GM12864 (cell line): ENCODE measurements around the gene ATL1.

Experiments
- DNase-seq: peaks from one replicate; pipeline ENCODE4 v3.0.0-alpha.2; 2011; ENCODE audit warnings: low read depth
- H3K4me3 ChIP-seq: 2 replicates; pipeline ENCODE4 v1.5.1; 2011; ENCODE audit warnings: mild to moderate bottlenecking, low read depth, low read length, control low read depth
- TF ChIP-seq, protein P1 (sequence below): IDR thresholded peaks from 2 replicates; pipeline ENCODE4 v1.5.1; 2011; ENCODE audit warnings: low read depth, mild to moderate bottlenecking, moderate library complexity, low read length, control low read depth, inconsistent platforms; ENCODE audit errors: missing control alignments

Gene ATL1

GRCh38 chr14:50607181-50607580 is 47.2 kb downstream of the ATL1 start:
- TF ChIP-seq, protein P1, sequence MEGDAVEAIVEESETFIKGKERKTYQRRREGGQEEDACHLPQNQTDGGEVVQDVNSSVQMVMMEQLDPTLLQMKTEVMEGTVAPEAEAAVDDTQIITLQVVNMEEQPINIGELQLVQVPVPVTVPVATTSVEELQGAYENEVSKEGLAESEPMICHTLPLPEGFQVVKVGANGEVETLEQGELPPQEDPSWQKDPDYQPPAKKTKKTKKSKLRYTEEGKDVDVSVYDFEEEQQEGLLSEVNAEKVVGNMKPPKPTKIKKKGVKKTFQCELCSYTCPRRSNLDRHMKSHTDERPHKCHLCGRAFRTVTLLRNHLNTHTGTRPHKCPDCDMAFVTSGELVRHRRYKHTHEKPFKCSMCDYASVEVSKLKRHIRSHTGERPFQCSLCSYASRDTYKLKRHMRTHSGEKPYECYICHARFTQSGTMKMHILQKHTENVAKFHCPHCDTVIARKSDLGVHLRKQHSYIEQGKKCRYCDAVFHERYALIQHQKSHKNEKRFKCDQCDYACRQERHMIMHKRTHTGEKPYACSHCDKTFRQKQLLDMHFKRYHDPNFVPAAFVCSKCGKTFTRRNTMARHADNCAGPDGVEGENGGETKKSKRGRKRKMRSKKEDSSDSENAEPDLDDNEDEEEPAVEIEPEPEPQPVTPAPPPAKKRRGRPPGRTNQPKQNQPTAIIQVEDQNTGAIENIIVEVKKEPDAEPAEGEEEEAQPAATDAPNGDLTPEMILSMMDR = no peak
- no peak overlapping the region for H3K4me3 ChIP-seq
- no peak for DNase-seq

GRCh38 chr14:50607761-50608160 is 47.8 kb downstream of the ATL1 start:
- TF ChIP-seq, protein P1 = no peak
- no peak overlapping the region for H3K4me3 ChIP-seq

GRCh38 chr14:50608302-50608851 is 48.4 kb downstream of the ATL1 start:
- no peak overlapping the region for H3K4me3 ChIP-seq
- DNase-seq = no peak
- TF ChIP-seq, protein P1 = no peak

More at GRCh38 chr14:50607761-50608160, 47.8 kb downstream of the ATL1 start:
- DNase-seq = no peak

DNA sequence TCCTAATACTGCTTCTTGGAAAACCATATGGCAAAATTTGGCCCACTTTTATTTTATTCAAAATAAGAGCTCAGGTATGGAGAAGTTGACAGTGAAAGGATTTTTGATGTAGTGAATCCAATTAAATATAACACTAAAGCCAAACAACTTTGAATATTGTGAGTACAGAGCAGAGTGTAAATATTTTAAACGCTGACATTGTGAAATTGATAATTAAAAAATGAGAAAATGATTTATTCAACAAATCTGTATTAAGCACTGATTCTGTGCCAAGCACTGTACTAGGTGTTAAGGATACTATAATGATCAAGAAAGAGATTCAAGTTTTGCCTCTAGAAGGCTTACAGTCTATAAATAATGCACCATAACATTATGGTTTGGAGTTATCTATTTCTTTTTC is 50.5 kb downstream of the ATL1 start:
- TF ChIP-seq, protein P1 = no peak
- H3K4me3 ChIP-seq = no peak overlapping the region
- DNase-seq = no peak

- no peak overlapping the region for H3K4me3 ChIP-seq
- no peak for DNase-seq
- TF ChIP-seq, protein P1 = no peak
Observed at GRCh38 chr14:50612806-50613205, 52.9 kb downstream of the ATL1 start.

- H3K4me3 ChIP-seq = no peak overlapping the region
- no peak for DNase-seq
- TF ChIP-seq, protein P1 = no peak
Observed at GRCh38 chr14:50615056-50615455, 55.1 kb downstream of the ATL1 start.

GRCh38 chr14:50615552-50615951 is 55.6 kb downstream of the ATL1 start:
- no peak overlapping the region for H3K4me3 ChIP-seq
- DNase-seq = no peak
- TF ChIP-seq, protein P1 = no peak
